Measurements from ENCODE around the gene L1CAM.

Gene L1CAM

GRCh38 chrX:153879741-153880439 lies 6.1 kb downstream of the L1CAM start:
- H3K27me3 ChIP-seq: peaks cover 73% of the 10 kb centered on the region
- peaks cover 79% of the 10 kb centered on the region for H4K20me1 ChIP-seq
- no peaks in the 10 kb centered on the region for H3K36me3 ChIP-seq
- no peak for TF ChIP-seq Cebpa-rat (IDR thresholded peaks at IDR 0.05)
- H3K27ac ChIP-seq: peak overlapping the region; percentile 66
- H3K9ac ChIP-seq: peak overlapping the region; percentile 53
- H3K4me3 ChIP-seq: peak overlapping the region; percentile 52
- no peaks in the 10 kb centered on the region for H3K9me3 ChIP-seq
- peak overlapping the region; percentile 82 for H3K4me2 ChIP-seq
- peaks cover 86% of the 10 kb centered on the region for H3K4me1 ChIP-seq

- H3K9ac ChIP-seq: peak overlapping the region; percentile 53
- H3K4me2 ChIP-seq: peak overlapping the region; percentile 82
- H3K36me3 ChIP-seq: no peaks in the 10 kb centered on the region
- H4K20me1 ChIP-seq: peaks cover 79% of the 10 kb centered on the region
- no peaks in the 10 kb centered on the region for H3K9me3 ChIP-seq
- TF ChIP-seq Cebpa-rat (IDR thresholded peaks at IDR 0.05): no peak
- peak overlapping the region; percentile 52 for H3K4me3 ChIP-seq
- H3K27me3 ChIP-seq: peaks cover 70% of the 10 kb centered on the region
- H3K4me1 ChIP-seq: peaks cover 78% of the 10 kb centered on the region
- H3K27ac ChIP-seq: peak overlapping the region; percentile 66
Observed at GRCh38 chrX:153878969-153879653, 6.9 kb downstream of the L1CAM start.

- peak overlapping the region; percentile 66 for H3K27ac ChIP-seq
- peak overlapping the region; percentile 82 for H3K4me2 ChIP-seq
- H3K9me3 ChIP-seq: no peaks in the 10 kb centered on the region
- H3K4me3 ChIP-seq: peak overlapping the region; percentile 52
- peaks cover 70% of the 10 kb centered on the region for H3K4me1 ChIP-seq
- no peaks in the 10 kb centered on the region for H3K36me3 ChIP-seq
- TF ChIP-seq Cebpa-rat (IDR thresholded peaks at IDR 0.05): no peak
- peaks cover 79% of the 10 kb centered on the region for H4K20me1 ChIP-seq
- no peak overlapping the region; the same call in 1 of the 2 replicates for H3K9ac ChIP-seq
- peaks cover 70% of the 10 kb centered on the region for H3K27me3 ChIP-seq
Observed at GRCh38 chrX:153878345-153878744, 7.6 kb downstream of the L1CAM start.

- H3K4me3 ChIP-seq: peak overlapping the region; percentile 30
- no peak for TF ChIP-seq Cebpa-rat (IDR thresholded peaks at IDR 0.05)
- H3K9me3 ChIP-seq: no peaks in the 10 kb centered on the region
- H3K36me3 ChIP-seq: no peaks in the 10 kb centered on the region
- H3K4me2 ChIP-seq: peak overlapping the region; percentile 82
- peaks cover 79% of the 10 kb centered on the region for H4K20me1 ChIP-seq
- peaks cover 70% of the 10 kb centered on the region for H3K27me3 ChIP-seq
- H3K27ac ChIP-seq: peak overlapping the region; percentile 66
- H3K4me1 ChIP-seq: peaks cover 64% of the 10 kb centered on the region
- no peak overlapping the region; the same call in 1 of the 2 replicates for H3K9ac ChIP-seq
Observed at GRCh38 chrX:153877571-153878261, 8.3 kb downstream of the L1CAM start.

DNA sequence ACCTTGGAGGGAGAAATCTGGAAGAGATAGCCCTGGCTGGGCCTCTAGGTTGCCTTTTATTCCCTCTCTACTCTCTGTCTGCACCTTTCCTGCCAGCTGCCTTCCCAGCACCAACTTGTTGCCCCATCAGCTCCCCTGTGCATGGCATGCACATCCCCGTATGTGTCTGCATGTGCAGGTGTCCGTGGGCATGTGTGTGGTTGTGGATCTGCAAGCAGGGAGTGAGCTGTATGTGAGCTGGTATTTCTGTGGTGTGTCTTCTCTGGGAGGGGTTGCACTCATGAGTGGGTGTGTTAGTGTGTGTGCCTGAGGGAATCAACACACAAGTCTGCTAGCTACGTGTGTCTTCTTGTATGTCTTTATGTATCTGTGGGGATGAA lies 9.9 kb downstream of the L1CAM start:
- peaks cover 71% of the 10 kb centered on the region for H4K20me1 ChIP-seq
- H3K4me3 ChIP-seq: no peak overlapping the region
- TF ChIP-seq Cebpa-rat (IDR thresholded peaks at IDR 0.05): no peak
- H3K27ac ChIP-seq: no peak overlapping the region
- H3K9ac ChIP-seq: no peak overlapping the region
- peaks cover 48% of the 10 kb centered on the region for H3K4me1 ChIP-seq
- peaks cover 62% of the 10 kb centered on the region for H3K27me3 ChIP-seq
- no peaks in the 10 kb centered on the region for H3K9me3 ChIP-seq
- H3K36me3 ChIP-seq: no peaks in the 10 kb centered on the region
- H3K4me2 ChIP-seq: no peak overlapping the region

- H3K4me2 ChIP-seq: no peak overlapping the region
- H3K9me3 ChIP-seq: no peaks in the 10 kb centered on the region
- TF ChIP-seq Cebpa-rat (IDR thresholded peaks at IDR 0.05): no peak
- peaks cover 42% of the 10 kb centered on the region for H3K4me1 ChIP-seq
- peaks cover 57% of the 10 kb centered on the region for H3K27me3 ChIP-seq
- no peaks in the 10 kb centered on the region for H3K36me3 ChIP-seq
- no peak overlapping the region for H3K4me3 ChIP-seq
- peaks cover 68% of the 10 kb centered on the region for H4K20me1 ChIP-seq
- no peak overlapping the region for H3K9ac ChIP-seq
- H3K27ac ChIP-seq: no peak overlapping the region
Observed at GRCh38 chrX:153875391-153876111, 10.4 kb downstream of the L1CAM start.

DNA sequence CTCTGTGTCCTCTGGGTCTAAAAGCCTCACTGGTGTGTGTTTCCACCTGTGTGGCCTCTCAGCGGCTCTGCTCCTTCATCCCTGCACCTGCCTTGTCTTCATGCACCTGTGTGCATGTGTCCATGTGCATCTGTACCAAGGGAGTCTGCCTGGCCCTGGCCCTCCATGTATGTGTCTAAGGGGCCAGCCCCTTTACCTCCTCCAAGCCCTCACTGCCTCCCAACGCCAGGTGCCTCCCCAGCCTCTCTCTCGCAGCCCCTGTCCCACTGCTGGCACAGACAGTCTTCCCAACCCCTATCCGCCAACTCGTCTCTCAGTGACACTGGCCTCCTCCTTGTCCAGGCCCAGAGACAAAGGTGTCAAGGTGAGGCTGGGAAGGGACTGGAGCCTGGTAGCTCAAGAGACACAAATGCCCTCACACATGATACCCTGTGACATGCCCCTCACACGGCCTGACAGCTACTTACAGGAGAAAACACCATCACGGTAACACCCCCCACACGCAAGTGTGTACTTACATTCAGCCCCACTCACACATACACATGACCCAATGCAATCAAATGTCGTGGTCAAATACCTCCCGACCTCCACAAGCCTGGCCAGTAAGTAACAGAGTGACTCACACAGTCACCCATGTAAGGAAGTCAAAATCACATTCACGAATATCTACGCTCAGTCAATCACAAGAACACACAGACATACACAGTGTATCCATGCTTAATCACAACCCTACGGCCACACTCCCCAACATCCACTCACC lies 11.4 kb downstream of the L1CAM start:
- peaks cover 40% of the 10 kb centered on the region for H3K4me1 ChIP-seq
- no peak overlapping the region for H3K4me3 ChIP-seq
- H4K20me1 ChIP-seq: peaks cover 67% of the 10 kb centered on the region
- H3K9ac ChIP-seq: no peak overlapping the region
- no peaks in the 10 kb centered on the region for H3K9me3 ChIP-seq
- peaks cover 56% of the 10 kb centered on the region for H3K27me3 ChIP-seq
- no peak overlapping the region for H3K27ac ChIP-seq
- no peak overlapping the region for H3K4me2 ChIP-seq
- TF ChIP-seq Cebpa-rat (IDR thresholded peaks at IDR 0.05): no peak
- peaks cover 4% of the 10 kb centered on the region; the same call in 1 of the 2 replicates for H3K36me3 ChIP-seq

- H3K4me1 ChIP-seq: peaks cover 37% of the 10 kb centered on the region
- no peak overlapping the region for H3K27ac ChIP-seq
Observed at GRCh38 chrX:153874085-153874365, 11.9 kb downstream of the L1CAM start.

More at GRCh38 chrX:153874085-153874365, 11.9 kb downstream of the L1CAM start:
- Histone ChIP-seq H3K4me2 (no peak overlapping the region), H3K9me3 (no peaks in the 10 kb centered on the region), H4K20me1 (peaks cover 73% of the 10 kb centered on the region), H3K9ac (no peak overlapping the region), H3K36me3 (peaks cover 9% of the 10 kb centered on the region; the same call in 1 of the 2 replicates), H3K4me3 (no peak overlapping the region), H3K27me3 (peaks cover 56% of the 10 kb centered on the region)
- TF ChIP-seq Cebpa-rat (IDR thresholded peaks at IDR 0.05): no peak

Data from BLaER1 (cell line).